HUES6 (cell line): ENCODE measurements around the gene DYNC2I2.

Source experiments
- H3K27ac ChIP-seq: 2 replicates; pipeline ENCODE4 v1.7.0; 2013; ENCODE audit warnings: low read depth, mild to moderate bottlenecking, low read length, inconsistent platforms
- H3K27me3 ChIP-seq: 2 replicates; pipeline ENCODE4 v1.6.1; 2013; ENCODE audit warnings: low read length; ENCODE audit not compliant: control insufficient read depth, insufficient read depth
- H3K36me3 ChIP-seq: 2 replicates; pipeline ENCODE4 v1.6.1; 2013; ENCODE audit warnings: low read length; ENCODE audit not compliant: control insufficient read depth, insufficient read depth
- H3K4me1 ChIP-seq: 2 replicates; pipeline ENCODE4 v1.6.1; 2013; ENCODE audit warnings: low read length; ENCODE audit not compliant: control insufficient read depth, insufficient read depth
- H3K4me3 ChIP-seq: 2 replicates; pipeline ENCODE4 v1.5.1; 2013; ENCODE audit warnings: low read depth, low read length
- H3K9ac ChIP-seq: one replicate; pipeline ENCODE4 v1.6.1; 2013; ENCODE audit warnings: mild to moderate bottlenecking, low read length
- H3K9me3 ChIP-seq: 2 replicates; pipeline ENCODE4 v1.6.1; 2013; ENCODE audit warnings: low read depth, low read length; ENCODE audit not compliant: control insufficient read depth, insufficient read depth

DYNC2I2 gene

DNA sequence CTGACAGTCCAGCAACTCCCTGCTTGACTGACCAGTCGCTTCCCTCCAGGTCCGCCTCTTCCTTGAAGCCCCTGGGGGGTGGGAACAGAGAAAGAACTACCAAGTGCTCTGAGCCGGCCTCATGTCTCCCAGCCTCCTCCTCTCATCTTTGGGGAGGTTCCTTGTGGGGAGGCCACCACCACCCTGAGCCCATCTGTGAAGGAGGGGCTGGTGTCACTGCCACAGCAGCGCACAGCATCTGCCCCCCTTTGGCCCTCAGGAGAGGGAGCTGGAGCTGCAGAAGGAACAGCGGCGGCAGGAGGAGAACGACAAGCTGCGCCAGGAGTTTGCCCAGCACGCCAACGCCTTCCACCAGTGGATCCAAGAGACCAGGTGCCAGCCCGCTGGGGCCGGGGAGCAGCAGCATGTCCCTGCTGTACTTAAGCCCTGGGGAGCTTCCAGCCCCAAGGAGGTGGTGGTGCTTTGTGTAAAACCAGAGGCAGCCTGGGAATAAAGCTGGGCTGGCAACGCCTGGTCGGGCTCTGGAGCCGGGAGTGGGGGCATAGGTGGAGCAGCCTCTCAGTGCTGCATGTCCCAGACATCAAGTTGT lies 29.4 kb downstream of the DYNC2I2 start:
- Histone ChIP-seq H3K9ac (no peak overlapping the region), H3K4me3 (no peak overlapping the region), H3K36me3 (peaks cover 80% of the 10 kb centered on the region), H3K27ac (no peak overlapping the region), H3K9me3 (no peaks in the 10 kb centered on the region), H3K27me3 (no peaks in the 10 kb centered on the region), H3K4me1 (peaks cover 7% of the 10 kb centered on the region; the same call in 1 of the 2 replicates)

DNA sequence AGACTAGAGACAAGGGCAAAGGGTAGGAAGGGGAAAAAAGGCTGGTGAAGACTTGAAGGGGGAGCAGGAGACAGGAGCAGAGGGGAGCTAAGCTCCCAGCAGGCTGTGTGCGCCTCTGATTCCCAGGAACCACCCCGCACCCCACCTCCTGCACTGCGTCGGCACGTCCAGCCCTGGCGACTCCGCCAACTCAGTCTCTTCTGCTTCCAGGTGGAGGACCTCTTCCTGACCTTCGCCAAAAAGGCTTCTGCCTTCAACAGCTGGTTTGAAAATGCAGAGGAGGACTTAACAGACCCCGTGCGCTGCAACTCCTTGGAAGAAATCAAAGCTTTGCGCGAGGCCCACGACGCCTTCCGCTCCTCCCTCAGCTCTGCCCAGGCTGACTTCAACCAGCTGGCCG lies 30.5 kb downstream of the DYNC2I2 start:
- H3K27ac ChIP-seq: no peak overlapping the region
- H3K27me3 ChIP-seq: no peaks in the 10 kb centered on the region
- H3K9me3 ChIP-seq: no peaks in the 10 kb centered on the region
- no peak overlapping the region for H3K4me3 ChIP-seq
- H3K9ac ChIP-seq: no peak overlapping the region
- H3K36me3 ChIP-seq: peaks cover 81% of the 10 kb centered on the region
- H3K4me1 ChIP-seq: peaks cover 7% of the 10 kb centered on the region; the same call in 1 of the 2 replicates

- H3K9ac ChIP-seq: no peak overlapping the region
- H3K27me3 ChIP-seq: no peaks in the 10 kb centered on the region
- peaks cover 86% of the 10 kb centered on the region for H3K36me3 ChIP-seq
- no peak overlapping the region for H3K27ac ChIP-seq
- no peaks in the 10 kb centered on the region for H3K9me3 ChIP-seq
- no peak overlapping the region for H3K4me3 ChIP-seq
- H3K4me1 ChIP-seq: peaks cover 7% of the 10 kb centered on the region; the same call in 1 of the 2 replicates
These were observed 31.1 kb downstream of the DYNC2I2 start for GRCh38 chr9:128625391-128626146.

DNA sequence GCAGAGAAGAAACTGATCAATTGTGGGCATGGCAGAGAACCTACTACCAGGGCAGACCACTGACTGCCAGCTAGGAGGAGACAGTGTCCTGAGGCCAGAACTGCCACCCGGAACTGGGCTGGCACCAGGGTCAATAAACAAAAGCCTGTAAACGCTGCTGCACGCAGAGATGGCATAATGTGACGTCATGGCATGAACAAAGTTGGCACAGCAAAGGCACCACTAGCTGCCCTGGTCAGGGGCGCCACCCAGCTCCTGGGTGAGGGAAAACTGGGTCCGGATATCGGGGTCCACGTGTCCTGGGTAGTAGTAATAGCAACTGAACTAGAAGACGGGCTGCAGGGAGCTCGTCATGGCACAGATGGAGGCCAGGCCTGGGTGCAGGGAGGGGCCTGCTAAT lies 32.1 kb downstream of the DYNC2I2 start:
- Histone ChIP-seq H3K4me3 (no peak overlapping the region), H3K27me3 (no peaks in the 10 kb centered on the region), H3K36me3 (peaks cover 86% of the 10 kb centered on the region), H3K27ac (no peak overlapping the region), H3K4me1 (peaks cover 7% of the 10 kb centered on the region; the same call in 1 of the 2 replicates), H3K9me3 (no peaks in the 10 kb centered on the region), H3K9ac (no peak overlapping the region)

- H3K36me3 ChIP-seq: peaks cover 83% of the 10 kb centered on the region
- no peaks in the 10 kb centered on the region for H3K9me3 ChIP-seq
- H3K9ac ChIP-seq: no peak overlapping the region
- no peaks in the 10 kb centered on the region for H3K27me3 ChIP-seq
- H3K4me1 ChIP-seq: no peaks in the 10 kb centered on the region
- H3K27ac ChIP-seq: no peak overlapping the region
- no peak overlapping the region for H3K4me3 ChIP-seq
These were observed 34.8 kb downstream of the DYNC2I2 start for GRCh38 chr9:128621730-128622455.

GRCh38 chr9:128619779-128620178 lies 36.9 kb downstream of the DYNC2I2 start:
- Histone ChIP-seq H3K36me3 (peaks cover 80% of the 10 kb centered on the region), H3K27ac (no peak overlapping the region), H3K27me3 (no peaks in the 10 kb centered on the region), H3K9me3 (no peaks in the 10 kb centered on the region), H3K4me1 (no peaks in the 10 kb centered on the region), H3K4me3 (no peak overlapping the region), H3K9ac (no peak overlapping the region)

- H3K9ac ChIP-seq: no peak overlapping the region
- no peak overlapping the region for H3K27ac ChIP-seq
- no peaks in the 10 kb centered on the region for H3K27me3 ChIP-seq
- H3K4me1 ChIP-seq: no peaks in the 10 kb centered on the region
- H3K4me3 ChIP-seq: no peak overlapping the region
- H3K9me3 ChIP-seq: no peaks in the 10 kb centered on the region
- peaks cover 80% of the 10 kb centered on the region for H3K36me3 ChIP-seq
These were observed 37.5 kb downstream of the DYNC2I2 start for GRCh38 chr9:128619127-128619526.

DNA sequence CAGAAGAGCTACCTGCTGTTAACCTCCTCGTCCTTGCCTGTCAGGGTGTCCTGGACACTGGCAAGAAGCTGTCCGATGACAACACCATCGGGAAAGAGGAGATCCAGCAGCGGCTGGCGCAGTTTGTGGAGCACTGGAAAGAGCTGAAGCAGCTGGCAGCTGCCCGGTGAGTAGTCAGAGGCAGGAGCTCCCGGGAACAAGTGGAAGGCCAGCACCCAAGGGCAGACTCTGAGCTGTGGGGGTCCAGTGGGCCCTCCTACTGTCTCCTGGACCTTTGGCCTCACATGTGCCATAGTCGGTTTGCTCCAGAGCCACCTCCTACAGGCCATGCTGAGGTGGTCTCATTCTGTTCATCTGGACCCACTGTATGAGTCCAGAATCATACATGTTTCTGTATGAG lies 38.7 kb downstream of the DYNC2I2 start:
- Histone ChIP-seq H3K4me1 (no peaks in the 10 kb centered on the region), H3K9ac (no peak overlapping the region), H3K27me3 (no peaks in the 10 kb centered on the region), H3K4me3 (no peak overlapping the region), H3K9me3 (no peaks in the 10 kb centered on the region), H3K27ac (no peak overlapping the region), H3K36me3 (peaks cover 90% of the 10 kb centered on the region)

DNA sequence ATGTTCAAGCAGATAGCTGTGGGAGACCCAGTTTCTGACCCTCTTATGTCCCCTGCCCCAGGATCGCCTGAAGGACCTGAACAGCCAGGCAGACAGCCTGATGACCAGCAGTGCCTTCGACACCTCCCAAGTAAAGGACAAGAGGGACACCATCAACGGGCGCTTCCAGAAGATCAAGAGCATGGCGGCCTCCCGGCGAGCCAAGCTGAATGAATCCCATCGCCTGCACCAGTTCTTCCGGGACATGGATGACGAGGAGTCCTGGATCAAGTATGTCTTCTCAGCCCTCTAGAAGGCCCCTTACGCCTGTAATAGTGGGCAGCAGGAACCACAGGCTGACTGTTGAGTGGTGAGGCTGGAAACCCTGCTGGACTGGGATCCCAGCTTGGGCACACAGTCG lies 41.1 kb downstream of the DYNC2I2 start:
- Histone ChIP-seq H3K27me3 (no peaks in the 10 kb centered on the region), H3K27ac (no peak overlapping the region), H3K9ac (no peak overlapping the region), H3K9me3 (no peaks in the 10 kb centered on the region), H3K4me3 (no peak overlapping the region), H3K4me1 (no peaks in the 10 kb centered on the region), H3K36me3 (peaks cover 92% of the 10 kb centered on the region)

- Histone ChIP-seq H3K27me3 (no peaks in the 10 kb centered on the region), H3K9ac (no peak overlapping the region), H3K4me3 (no peak overlapping the region), H3K36me3 (peaks cover 92% of the 10 kb centered on the region), H3K4me1 (no peaks in the 10 kb centered on the region), H3K9me3 (no peaks in the 10 kb centered on the region), H3K27ac (no peak overlapping the region)
These were observed 41.9 kb downstream of the DYNC2I2 start for GRCh38 chr9:128614728-128615127.
